ENCODE measurements around the gene SIT1.
"Not testable (repeated sequence)": the region's sequence is repeated elsewhere in the genome, so short reads cannot be mapped to it uniquely, and the experiment has no call there.

Gene SIT1

DNA sequence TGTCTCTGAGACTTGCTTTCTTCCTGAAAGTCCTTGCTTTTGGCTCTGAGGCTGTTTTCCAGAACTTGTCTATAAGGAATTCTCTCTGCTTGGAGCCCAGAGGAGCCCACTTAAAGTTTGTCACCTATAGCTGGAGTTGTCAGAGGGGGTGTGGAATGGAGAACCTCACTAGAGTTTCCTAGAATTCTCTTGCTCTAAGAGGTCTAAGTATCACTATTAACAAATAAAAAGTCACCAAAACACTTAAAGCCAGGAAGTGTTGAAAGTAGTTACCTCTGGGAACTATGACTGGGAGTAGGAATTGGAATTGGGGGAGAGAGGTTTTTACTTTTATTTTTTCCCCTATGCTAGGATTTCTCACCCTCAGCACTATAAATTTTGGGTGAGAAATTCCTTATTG, 15.0 kb downstream of the SIT1 start:
- DNase-seq, result no peak

DNA sequence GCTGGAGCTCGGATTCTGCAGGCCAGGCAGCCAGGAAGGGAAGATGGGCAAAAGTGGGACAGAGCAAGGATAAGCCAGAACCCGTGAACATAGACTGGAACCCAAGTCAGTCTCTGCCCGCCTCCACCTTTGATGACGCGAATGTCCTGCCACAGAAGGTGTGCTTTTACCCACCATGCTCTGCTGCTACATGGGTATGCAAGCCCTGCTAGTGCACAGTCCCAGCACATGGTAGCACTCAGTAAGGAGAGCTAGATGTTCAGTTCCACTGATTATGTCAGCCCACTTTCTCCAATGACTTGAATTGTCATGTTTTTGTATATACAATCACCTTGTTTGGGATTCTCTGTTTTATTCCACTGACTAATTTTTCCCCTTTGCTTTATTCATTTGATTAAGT, 21.1 kb downstream of the SIT1 start:
- DNase-seq, result no peak

DNA sequence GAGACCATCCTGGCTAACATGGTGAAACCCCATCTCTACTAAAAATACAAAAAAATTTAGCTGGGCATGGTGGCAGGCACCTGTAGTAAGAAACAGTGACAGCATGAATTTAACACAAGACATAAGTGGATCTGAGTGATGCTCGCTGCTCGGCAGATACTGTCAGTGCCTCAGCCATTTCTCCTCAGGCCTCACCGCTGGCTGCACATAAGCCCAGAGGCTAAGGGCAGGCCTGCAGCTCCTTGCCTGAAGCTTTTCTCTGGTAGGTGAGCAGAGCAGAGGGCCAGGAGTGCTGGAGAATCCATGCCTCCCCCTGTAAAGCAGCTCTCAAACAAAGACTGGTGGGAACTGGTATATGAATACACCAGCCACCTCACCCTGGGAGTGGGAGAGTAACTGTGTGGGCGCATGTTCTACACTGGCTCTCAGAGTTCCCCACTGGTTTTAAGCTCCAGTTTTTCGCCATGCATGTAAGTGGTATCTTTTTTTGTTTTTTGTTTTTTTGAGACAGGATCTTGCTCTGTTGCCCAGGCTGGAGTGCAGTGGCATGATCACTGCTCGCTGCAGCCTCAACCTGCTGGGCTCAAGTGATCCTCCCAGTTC, 22.2 kb downstream of the SIT1 start:
- DNase-seq, result no peak

DNA sequence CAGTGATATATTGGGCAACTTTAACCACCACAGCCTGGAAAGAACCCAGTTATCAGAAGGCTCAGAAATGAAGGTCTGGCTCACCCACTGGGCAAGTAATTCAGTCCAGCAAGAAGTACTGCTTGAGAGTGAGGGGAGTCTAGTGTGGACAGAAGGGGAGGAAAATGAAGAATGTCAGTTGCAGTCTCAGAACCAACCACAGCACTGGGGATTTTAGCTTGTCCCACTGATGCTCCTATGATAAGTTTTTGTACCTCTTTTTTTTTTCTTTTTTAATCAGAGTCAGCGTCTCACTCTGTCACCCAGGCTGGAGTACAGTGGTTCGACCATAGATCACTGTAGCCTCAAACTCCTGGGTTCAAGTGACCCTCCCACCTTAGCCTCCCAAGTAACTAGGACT, 23.2 kb downstream of the SIT1 start:
- DNase-seq, result no peak

DNA sequence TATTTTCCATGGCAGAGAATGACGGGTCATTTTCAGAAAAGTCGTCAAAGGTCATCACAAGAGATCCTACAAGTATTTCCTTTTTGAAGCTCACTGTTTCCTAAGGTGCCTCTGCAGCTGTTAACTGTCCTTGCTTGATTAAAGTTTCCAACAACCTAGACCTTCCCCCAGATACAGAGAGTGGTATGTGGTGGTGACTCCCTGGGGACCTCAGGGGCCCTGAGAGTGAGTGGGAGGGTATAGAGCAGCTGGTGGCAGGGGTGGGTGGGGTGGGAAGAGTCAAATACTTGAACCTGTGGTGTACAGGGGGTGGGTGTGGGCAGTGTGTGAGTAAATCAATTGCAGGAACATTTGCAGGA, 31.0 kb downstream of the SIT1 start:
- no peak for DNase-seq

GRCh38 chr9:35618854-35619799, 31.6 kb downstream of the SIT1 start:
- DNase-seq, result no peak

DNA sequence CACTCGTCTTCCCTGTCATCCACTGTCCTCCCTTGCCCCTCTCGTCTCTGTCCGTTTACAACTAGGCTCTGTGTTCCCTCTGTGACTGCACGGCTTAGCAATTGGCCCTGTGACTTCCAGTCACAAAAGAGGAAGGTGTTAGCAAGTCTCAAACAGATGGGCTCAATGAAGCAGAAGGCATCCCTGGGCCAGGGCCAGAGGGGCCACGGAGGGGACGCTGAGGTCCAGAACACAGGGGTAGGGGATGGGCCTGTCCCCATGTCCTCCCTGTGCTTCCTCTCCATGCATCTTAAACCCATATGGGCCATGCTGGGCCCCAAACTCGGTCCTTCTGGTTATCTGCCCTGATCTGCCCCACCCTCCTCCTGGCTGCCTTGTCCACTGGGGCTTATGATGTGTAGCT, 32.4 kb downstream of the SIT1 start, which contains the start of gene CD72:
TSS of gene CD72 (minus strand) at position 89 of the 403 bp plus-strand sequence. CDS start 110 bp downstream, outside the sequence.
- no peak for DNase-seq

DNA sequence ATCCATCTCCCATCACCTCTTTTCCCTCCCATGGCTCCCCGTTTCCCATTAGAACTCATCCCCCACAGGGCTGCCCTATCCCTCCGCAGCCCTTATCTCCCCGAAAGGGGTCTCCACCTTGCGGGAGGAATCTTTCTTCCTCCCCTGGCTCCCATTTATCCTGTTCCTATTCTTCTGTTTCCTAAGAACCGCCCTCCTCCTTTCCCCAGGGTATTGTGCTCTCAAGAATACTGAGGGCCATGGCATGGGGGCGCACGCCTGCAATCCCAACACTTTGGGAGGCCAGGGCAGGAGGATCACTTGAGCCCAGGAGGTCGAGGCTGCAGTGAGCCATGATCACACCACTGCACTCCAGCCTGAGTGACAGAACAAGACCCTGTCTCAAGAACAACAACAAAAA, 33.2 kb downstream of the SIT1 start:
- DNase-seq, result no peak

DNA sequence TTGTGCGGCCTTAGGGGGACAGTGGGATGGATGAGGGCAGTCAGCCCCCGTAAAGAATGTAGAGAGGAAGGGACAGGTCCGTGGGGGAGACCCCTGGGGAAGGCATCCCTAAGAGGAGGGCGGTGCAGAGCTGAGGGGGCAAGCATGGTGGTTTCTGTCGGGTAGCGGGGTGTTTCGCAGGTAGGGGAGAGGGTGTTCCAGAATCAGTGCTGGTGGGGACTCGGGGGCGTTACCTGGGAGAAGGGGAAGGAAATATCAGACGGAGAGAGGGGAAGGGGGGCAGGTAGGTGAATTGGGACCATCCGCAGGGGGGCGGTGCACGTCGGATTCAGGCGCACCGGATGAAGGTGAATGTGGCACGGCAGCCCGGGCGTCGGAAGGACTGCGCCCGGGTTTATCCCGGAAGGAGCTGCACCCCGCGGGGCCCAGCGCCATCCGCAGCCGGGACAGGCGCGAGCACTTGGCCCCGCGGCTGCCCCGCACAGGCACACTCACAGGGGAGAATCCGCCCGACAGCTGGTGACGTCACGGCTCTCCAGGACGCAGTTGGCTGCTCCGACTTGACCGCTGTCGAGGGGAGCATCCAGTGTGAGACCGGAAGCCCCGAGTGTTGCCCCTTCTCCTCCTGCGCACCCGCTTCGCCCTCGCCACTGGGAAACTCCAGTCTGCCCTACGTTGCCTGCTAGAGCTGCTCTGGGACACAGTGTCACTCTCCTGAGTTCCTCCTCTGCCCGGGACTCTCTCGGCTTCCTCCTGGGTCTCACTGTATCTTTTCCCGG, 33.9 kb downstream of the SIT1 start:
- peak; percentile 54 for DNase-seq

GRCh38 chr9:35615981-35616680, 34.6 kb downstream of the SIT1 start:
- no peak for DNase-seq

DNA sequence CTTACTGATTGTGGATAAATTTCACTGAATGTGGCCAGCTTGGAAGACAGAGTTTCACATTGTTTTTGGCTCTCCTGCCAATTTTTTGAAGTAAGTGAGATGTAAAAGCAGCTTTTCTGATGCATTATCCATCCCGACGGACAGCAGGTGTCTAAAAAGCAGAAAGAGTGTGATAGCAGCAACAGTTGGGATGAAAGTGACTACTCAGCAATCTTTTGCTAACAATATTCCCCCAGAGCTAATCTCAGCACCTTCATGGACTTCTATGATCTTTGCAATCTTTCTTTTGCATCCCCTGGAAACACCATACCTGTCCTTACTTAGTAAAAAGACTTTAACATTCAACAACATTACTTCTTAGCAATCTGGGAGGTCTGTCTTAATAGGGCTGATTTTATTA, 37.9 kb downstream of the SIT1 start:
- no peak for DNase-seq

GRCh38 chr9:35612066-35612465, 38.7 kb downstream of the SIT1 start:
- not testable (repeated sequence) for DNase-seq

GRCh38 chr9:35611230-35611797, 39.4 kb downstream of the SIT1 start:
- DNase-seq, result peak; percentile 38

- no peak for DNase-seq
Observed at GRCh38 chr9:35609820-35610163, 40.9 kb downstream of the SIT1 start.

GRCh38 chr9:35609001-35609819, 41.5 kb downstream of the SIT1 start:
- DNase-seq, result no peak

DNA sequence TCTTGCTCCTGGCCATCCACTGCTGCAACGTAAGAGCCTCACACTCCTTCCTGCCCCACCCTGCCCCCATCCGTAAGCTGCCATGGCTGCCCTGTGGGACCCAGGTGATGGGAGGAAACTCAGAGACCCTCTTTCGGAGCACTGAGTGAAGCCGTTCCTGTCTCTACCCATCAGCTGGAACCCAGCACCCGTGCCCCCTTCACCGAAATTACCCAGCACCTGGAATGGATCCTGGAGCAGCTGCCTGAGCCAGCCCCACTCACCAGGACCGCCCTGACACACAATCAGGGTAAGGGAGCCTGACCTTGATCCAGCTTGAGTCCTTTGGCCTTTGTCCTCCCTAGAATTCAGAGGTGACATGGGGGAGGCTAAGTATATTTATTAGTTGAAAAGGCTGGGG, 42.5 kb downstream of the SIT1 start:
- DNase-seq, result no peak

- no peak for DNase-seq
Observed at GRCh38 chr9:35606726-35607125, 44.0 kb downstream of the SIT1 start.

- DNase-seq, result no peak
Observed at GRCh38 chr9:35606138-35606504, 44.6 kb downstream of the SIT1 start.

DNA sequence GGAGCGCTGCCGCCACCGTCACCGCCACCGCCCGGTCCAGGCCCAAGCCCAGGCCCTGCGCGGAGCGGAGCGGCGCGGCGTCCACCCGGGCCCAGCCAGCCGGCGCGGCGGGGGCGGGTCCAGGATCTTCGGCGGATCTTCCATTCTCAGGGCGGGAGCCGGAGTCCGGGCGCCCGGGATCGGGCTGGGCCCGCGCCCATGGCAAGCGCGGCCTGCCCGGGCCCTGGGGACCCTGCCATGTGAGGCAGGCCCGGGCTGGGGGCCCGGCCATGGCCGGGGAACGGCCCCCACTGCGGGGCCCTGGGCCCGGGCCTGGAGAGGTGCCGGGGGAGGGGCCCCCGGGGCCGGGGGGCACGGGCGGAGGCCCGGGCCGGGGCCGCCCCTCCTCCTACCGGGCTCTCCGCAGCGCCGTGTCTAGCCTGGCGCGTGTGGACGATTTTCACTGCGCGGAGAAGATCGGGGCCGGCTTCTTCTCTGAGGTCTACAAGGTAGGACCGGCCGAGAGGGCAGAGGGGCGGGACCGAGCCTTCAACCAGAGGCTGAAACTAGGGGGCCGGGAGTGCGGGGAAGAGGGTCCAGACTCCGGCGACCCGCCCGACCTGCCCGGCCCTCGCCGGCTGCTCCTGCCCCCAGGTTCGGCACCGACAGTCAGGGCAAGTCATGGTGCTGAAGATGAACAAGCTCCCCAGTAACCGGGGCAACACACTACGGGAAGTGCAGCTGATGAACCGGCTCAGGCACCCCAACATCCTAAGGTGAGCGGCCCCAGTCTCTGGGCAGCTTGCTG, 45.2 kb downstream of the SIT1 start:
- no peak for DNase-seq

GRCh38 chr9:35604578-35605350, 46.0 kb downstream of the SIT1 start, which contains the start of gene TESK1:
TESK1 (plus strand) TSS chr9:35605262; CDS start chr9:35605620, 358 bp downstream.
- DNase-seq, result peak; percentile 44

All from fibroblast of upper back skin (primary cell).